Large intestine (tissue), 3 donors: Measurements from ENCODE around the gene FRK. TPM values are rescaled to one million over a fixed set of nuclear protein-coding genes. Genes with fewer than 3 reads are reported as not detected.
"Not testable (repeated sequence)": the region's sequence is repeated elsewhere in the genome, so short reads cannot be mapped to it uniquely, and the experiment has no call there.

Source experiments
- DNase-seq, 2 donors: peaks; one replicate each; pipeline versions ENCODE4 v3.0.0 to v3.0.0-alpha.2; 2013
- H3K27ac ChIP-seq: one replicate; pipeline ENCODE4 v1.5.1; 2013; ENCODE audit warnings: low read length
- H3K27me3 ChIP-seq: 2 replicates; pipeline ENCODE4 v1.6.1; 2013; ENCODE audit warnings: low read length; ENCODE audit not compliant: control insufficient read depth, insufficient read depth
- H3K36me3 ChIP-seq: 2 replicates; pipeline ENCODE4 v1.6.1; 2013; ENCODE audit warnings: low read length; ENCODE audit not compliant: control insufficient read depth, insufficient read depth
- H3K4me1 ChIP-seq: one replicate; pipeline ENCODE4 v1.6.1; 2013; ENCODE audit warnings: low read length; ENCODE audit not compliant: control insufficient read depth, insufficient read depth
- H3K4me3 ChIP-seq: one replicate; pipeline ENCODE4 v1.5.1; 2013; ENCODE audit warnings: low read length
- H3K9me3 ChIP-seq: one replicate; pipeline ENCODE4 v1.6.1; 2013; ENCODE audit warnings: mild to moderate bottlenecking, low read depth, low read length, moderate library complexity; ENCODE audit not compliant: control insufficient read depth
- WGBS: methylation state at CpG from one replicate; pipeline ENCODE4 v1.1.5; 2013; ENCODE audit warnings: low lambda C conversion rate; ENCODE audit not compliant: insufficient coverage; 5-methylcytosine and 5-hydroxymethylcytosine counted together
- polyA plus RNA-seq: library from polyadenylated mRNA; unstranded; fragments of 120-200 nt; gene quantifications from one replicate; pipeline ENCODE4 v1.2.1, GENCODE V29; 2013

FRK gene
- polyA plus RNA-seq, 1 donor = 10.7 TPM

DNA sequence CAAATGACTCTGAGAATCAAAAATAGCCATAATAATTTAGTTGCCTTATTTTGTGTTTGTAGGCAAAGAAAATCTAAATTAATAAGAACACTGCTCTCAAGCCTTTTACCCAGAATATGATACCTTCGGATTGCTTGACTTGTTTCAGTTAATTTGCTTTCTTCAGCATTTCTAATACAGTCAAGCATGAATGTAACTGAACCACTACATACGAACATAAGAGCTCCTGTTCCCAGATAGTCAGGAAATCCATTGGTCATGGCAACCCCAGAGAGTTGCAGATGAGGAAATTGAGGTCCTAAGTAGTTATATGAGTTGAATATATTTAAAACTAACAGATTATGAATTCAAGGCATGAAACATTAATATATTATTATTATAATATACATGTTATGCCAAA is 2.9 kb downstream of the FRK start:
- no peak overlapping the region for H3K27ac ChIP-seq
- H3K36me3 ChIP-seq = no peaks in the 10 kb centered on the region
- no peak for DNase-seq
- no peaks in the 10 kb centered on the region for H3K9me3 ChIP-seq
- WGBS = 80% methylated on average over 1 of the region's 2 CpGs
- H3K4me1 ChIP-seq = peaks cover 8% of the 10 kb centered on the region
- H3K27me3 ChIP-seq = no peaks in the 10 kb centered on the region
- H3K4me3 ChIP-seq = peak overlapping the region; percentile 17

- Histone ChIP-seq H3K4me1 (peaks cover 2% of the 10 kb centered on the region), H3K27ac (no peak overlapping the region), H3K36me3 (no peaks in the 10 kb centered on the region), H3K9me3 (no peaks in the 10 kb centered on the region), H3K27me3 (no peaks in the 10 kb centered on the region), H3K4me3 (no peak overlapping the region)
- no peak for DNase-seq
- no CpG with 5 or more reads among the region's 1 CpG for WGBS
Observed at GRCh38 chr6:116055513-116055912, 5.2 kb downstream of the FRK start.

- Histone ChIP-seq H3K4me1 (peaks cover 12% of the 10 kb centered on the region), H3K4me3 (no peak overlapping the region), H3K27me3 (no peaks in the 10 kb centered on the region), H3K9me3 (no peaks in the 10 kb centered on the region), H3K27ac (no peak overlapping the region), H3K36me3 (no peaks in the 10 kb centered on the region)
- DNase-seq = no peak
- 85% methylated on average over 2 of the region's 3 CpGs for WGBS
Observed at GRCh38 chr6:116051244-116051643, 9.4 kb downstream of the FRK start.

- Histone ChIP-seq H3K4me1 (peaks cover 10% of the 10 kb centered on the region), H3K4me3 (no peak overlapping the region), H3K36me3 (no peaks in the 10 kb centered on the region), H3K27ac (no peak overlapping the region), H3K27me3 (no peaks in the 10 kb centered on the region), H3K9me3 (no peaks in the 10 kb centered on the region)
- no CpG with 5 or more reads among the region's 1 CpG for WGBS
- DNase-seq = no peak
Observed at GRCh38 chr6:116050737-116051136, 10.0 kb downstream of the FRK start.

- DNase-seq = peak; percentile 38 to 75
Observed at GRCh38 chr6:116049321-116049720, 11.4 kb downstream of the FRK start.

DNA sequence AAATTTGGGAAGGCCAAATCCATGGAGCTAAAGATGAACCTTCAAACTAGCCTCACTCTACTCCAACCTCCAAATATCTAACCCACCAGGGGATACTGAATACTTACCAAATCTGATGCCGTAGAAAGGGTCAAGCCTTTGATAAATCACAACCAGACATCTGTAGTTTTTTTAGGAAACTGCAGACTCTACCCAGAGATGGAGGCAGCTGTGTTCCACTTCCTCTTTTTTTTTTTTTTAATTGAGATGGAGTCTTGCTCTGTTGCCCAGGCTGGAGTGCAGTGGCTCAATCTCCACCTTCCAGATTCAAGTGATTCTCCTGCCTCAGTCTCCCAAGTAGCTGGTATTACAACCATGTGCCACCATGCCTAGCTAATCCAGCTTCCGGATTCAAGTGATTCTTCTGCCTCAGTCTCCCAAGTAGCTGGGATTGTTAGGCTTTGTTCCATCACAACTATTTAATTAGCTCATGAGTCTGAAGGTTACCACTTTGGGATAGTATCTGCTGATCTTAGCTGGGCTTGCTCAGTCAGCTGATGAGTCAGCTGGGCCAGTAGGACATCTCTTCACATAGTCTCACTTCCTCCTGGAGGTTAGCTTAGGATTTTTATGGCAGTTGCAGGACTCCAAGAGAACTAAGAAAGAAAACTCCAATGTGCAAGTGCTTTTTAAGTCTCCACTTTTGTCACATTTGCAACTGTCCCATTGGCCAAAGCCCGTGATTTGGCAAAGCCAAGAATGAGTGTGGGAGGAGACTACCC is 13.3 kb downstream of the FRK start:
- Histone ChIP-seq H3K4me1 (peaks cover 10% of the 10 kb centered on the region), H3K4me3 (no peak overlapping the region), H3K27me3 (no peaks in the 10 kb centered on the region), H3K36me3 (no peaks in the 10 kb centered on the region), H3K27ac (peak overlapping the region; percentile 67), H3K9me3 (no peaks in the 10 kb centered on the region)
- no CpG with 5 or more reads among the region's 3 CpGs for WGBS
- DNase-seq = peak; percentile 77 to 80

More at GRCh38 chr6:116049321-116049720, 11.4 kb downstream of the FRK start:
- Histone ChIP-seq H3K27me3 (no peaks in the 10 kb centered on the region), H3K4me3 (no peak overlapping the region), H3K4me1 (peaks cover 10% of the 10 kb centered on the region), H3K36me3 (no peaks in the 10 kb centered on the region), H3K9me3 (no peaks in the 10 kb centered on the region), H3K27ac (peak overlapping the region; percentile 51)
- no CpG with 5 or more reads among the region's 1 CpG for WGBS

- H3K27me3 ChIP-seq = no peaks in the 10 kb centered on the region
- H3K27ac ChIP-seq = no peak overlapping the region
- WGBS = no CpG with 5 or more reads among the region's 1 CpG
- H3K4me1 ChIP-seq = peaks cover 10% of the 10 kb centered on the region
- H3K36me3 ChIP-seq = no peaks in the 10 kb centered on the region
- DNase-seq = no peak
- no peak overlapping the region for H3K4me3 ChIP-seq
- no peaks in the 10 kb centered on the region for H3K9me3 ChIP-seq
Observed at GRCh38 chr6:116046737-116047136, 14.0 kb downstream of the FRK start.

DNA sequence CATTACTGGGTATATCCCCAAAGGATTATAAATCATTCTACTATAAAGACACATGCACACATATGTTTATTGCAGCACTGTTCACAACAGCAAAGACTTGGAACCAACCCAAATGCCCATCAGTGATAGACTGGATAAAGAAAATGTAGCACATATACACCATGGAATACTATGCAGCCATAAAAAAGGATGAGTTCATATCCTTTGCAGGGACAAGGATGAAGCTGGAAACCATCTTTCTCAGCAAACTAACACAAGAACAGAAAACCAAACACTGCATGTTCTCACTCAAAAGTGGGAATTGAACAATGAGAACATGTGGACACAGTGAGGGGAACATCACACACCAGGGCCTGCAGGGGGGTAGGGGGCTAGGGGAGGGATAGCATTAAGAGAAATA is 14.4 kb downstream of the FRK start:
- H3K27ac ChIP-seq, DNase-seq, H3K36me3 ChIP-seq, H3K9me3 ChIP-seq, H3K4me3 ChIP-seq, H3K27me3 ChIP-seq: not testable (repeated sequence)
- H3K4me1 ChIP-seq = peaks cover 12% of the 10 kb centered on the region

DNA sequence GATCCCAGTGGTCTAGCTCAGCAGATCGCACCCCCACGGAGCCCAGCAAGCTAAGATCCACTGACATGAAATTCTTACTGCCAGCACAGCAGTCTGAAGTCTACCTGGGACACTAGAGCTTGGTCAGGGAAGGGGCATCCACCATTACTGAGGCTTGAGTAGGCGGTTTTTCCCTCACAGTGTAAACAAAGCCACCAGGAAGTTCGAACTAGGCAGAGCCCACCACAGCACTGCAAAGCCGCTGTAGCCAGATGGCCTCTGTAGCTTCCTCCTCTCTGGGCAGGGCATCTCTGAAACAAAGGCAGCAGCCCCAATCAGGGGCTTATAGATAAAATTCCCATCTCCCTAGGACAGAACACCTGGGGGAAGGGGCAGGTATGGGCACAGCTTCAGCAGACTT is 18.8 kb downstream of the FRK start:
- Histone ChIP-seq H3K4me3 (no peak overlapping the region), H3K27ac (no peak overlapping the region), H3K9me3 (no peaks in the 10 kb centered on the region), H3K27me3 (no peaks in the 10 kb centered on the region), H3K36me3 (peaks cover 2% of the 10 kb centered on the region), H3K4me1 (peaks cover 2% of the 10 kb centered on the region)
- no CpG with 5 or more reads among the region's 5 CpGs for WGBS
- no peak for DNase-seq

DNA sequence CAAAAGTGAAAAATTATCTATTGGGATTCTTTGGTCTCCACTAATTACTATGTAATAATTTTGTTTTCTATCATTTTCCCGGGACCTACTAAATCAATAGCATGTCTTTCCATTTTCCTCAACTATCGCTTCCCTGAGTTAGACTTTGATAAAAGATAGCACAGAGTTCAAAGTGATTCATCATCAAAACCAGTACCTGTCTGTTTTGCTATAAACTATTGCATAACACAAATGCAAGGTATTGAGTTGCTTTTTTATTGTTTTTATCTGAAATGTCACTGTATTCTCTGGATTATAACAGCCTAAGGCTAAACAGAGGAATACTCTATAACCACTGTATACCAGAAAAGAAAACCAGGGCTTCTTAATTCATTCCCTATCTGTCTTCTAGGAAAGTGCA is 19.7 kb downstream of the FRK start:
- Histone ChIP-seq H3K4me1 (peaks cover 2% of the 10 kb centered on the region), H3K27ac (peak overlapping the region; percentile 46), H3K27me3 (no peaks in the 10 kb centered on the region), H3K9me3 (no peaks in the 10 kb centered on the region), H3K4me3 (no peak overlapping the region), H3K36me3 (peaks cover 2% of the 10 kb centered on the region)
- 67% methylated on average over 2 of the region's 2 CpGs for WGBS
- DNase-seq = peak in 1 of 2 donors; percentile 33

- Histone ChIP-seq H3K36me3 (peaks cover 2% of the 10 kb centered on the region), H3K27me3 (no peaks in the 10 kb centered on the region), H3K9me3 (no peaks in the 10 kb centered on the region), H3K4me3 (no peak overlapping the region), H3K4me1 (peaks cover 2% of the 10 kb centered on the region), H3K27ac (no peak overlapping the region)
- DNase-seq = no peak
Observed at GRCh38 chr6:116036885-116037284, 23.8 kb downstream of the FRK start.
